Stimulated activated naive CD8-positive, alpha-beta T cell treated with anti-CD3 and anti-CD28 coated beads, Interleukin-15, amount 100 ng/mL, for 72 hours (primary cell): Measurements from ENCODE around the gene NCBP2.

Source experiments
- ATAC-seq: fragments of 150-1000 bp; cut with Tn5 transposase; 2 replicates; pipeline ENCODE4 v1.10.0; 2021; ENCODE audit warnings: mild to moderate bottlenecking, moderate library complexity
- DNase-seq, 2 donors: peaks; one replicate each; pipeline ENCODE4 v3.0.0; 2021 to 2022
- H3K27ac Mint-ChIP-seq, 2 donors: one replicate each; pipeline ENCODE4 v1.8.0; 2022; ENCODE audit warnings: mild to moderate bottlenecking in 2 of 2, mixed read lengths in 2 of 2, moderate library complexity in 2 of 2
- H3K27me3 Mint-ChIP-seq: one replicate; pipeline ENCODE4 v1.8.0; 2022; ENCODE audit warnings: mixed read lengths
- H3K4me1 Mint-ChIP-seq: one replicate; pipeline ENCODE4 v1.8.0; 2022; ENCODE audit warnings: mild to moderate bottlenecking, mixed read lengths
- H3K4me3 Mint-ChIP-seq, 2 donors: one replicate each; pipeline ENCODE4 v1.8.0; 2022; ENCODE audit warnings: mild to moderate bottlenecking in 2 of 2, mixed read lengths in 2 of 2, moderate library complexity in 1 of 2
- H3K9me3 Mint-ChIP-seq, 2 donors: one replicate each; pipeline ENCODE4 v1.8.0; 2022; ENCODE audit warnings: mixed read lengths in 2 of 2

The NCBP2 gene

GRCh38 chr3:196942226-196942914 is at the start of gene NCBP2:
TSS of gene NCBP2 (minus strand) at chr3:196942528. CDS start at chr3:196942503, 25 bp downstream.
- DNase-seq (peak; percentile 100), ATAC-seq (peak; percentile 95)
- Mint-ChIP-seq H3K27me3 (no peaks in the 10 kb centered on the region), H3K27ac (peak within 1 kb of the TSS; percentile 98), H3K9me3 (no peaks in the 10 kb centered on the region), H3K4me3 (peak within 1 kb of the TSS; percentile 91 to 98), H3K4me1 (peaks cover 68% of the 10 kb centered on the region)

- no peaks in the 10 kb centered on the region for H3K9me3 Mint-ChIP-seq
- H3K27me3 Mint-ChIP-seq = peaks cover under 1% of the 10 kb centered on the region
- no peak overlapping the region for H3K27ac Mint-ChIP-seq
- ATAC-seq (no peak), DNase-seq (no peak)
- no peaks in the 10 kb centered on the region for H3K4me1 Mint-ChIP-seq
- H3K4me3 Mint-ChIP-seq = no peak overlapping the region
Measured at GRCh38 chr3:196991581-196992460, 49.5 kb upstream of the NCBP2 start.

- ATAC-seq (no peak), DNase-seq (no peak)
- Mint-ChIP-seq H3K9me3 (no peaks in the 10 kb centered on the region), H3K4me3 (no peak overlapping the region), H3K4me1 (no peaks in the 10 kb centered on the region), H3K27me3 (peaks cover 5% of the 10 kb centered on the region), H3K27ac (no peak overlapping the region)
Measured at GRCh38 chr3:196990601-196991007, 48.3 kb upstream of the NCBP2 start.

GRCh38 chr3:196989721-196990262 is 47.5 kb upstream of the NCBP2 start:
- no peaks in the 10 kb centered on the region for H3K4me1 Mint-ChIP-seq
- H3K9me3 Mint-ChIP-seq = peaks cover 0 to 2% of the 10 kb centered on the region in 2 donors
- no peak overlapping the region for H3K4me3 Mint-ChIP-seq
- ATAC-seq (no peak), DNase-seq (no peak)
- no peak overlapping the region for H3K27ac Mint-ChIP-seq
- H3K27me3 Mint-ChIP-seq = peaks cover 10% of the 10 kb centered on the region

GRCh38 chr3:196988241-196989029 is 46.1 kb upstream of the NCBP2 start:
- Mint-ChIP-seq H3K9me3 (peaks cover 1 to 14% of the 10 kb centered on the region in 2 donors), H3K27me3 (peaks cover 18% of the 10 kb centered on the region), H3K27ac (no peak overlapping the region), H3K4me1 (no peaks in the 10 kb centered on the region), H3K4me3 (no peak overlapping the region)
- DNase-seq (no peak), ATAC-seq (no peak)

- Mint-ChIP-seq H3K27me3 (peaks cover 18% of the 10 kb centered on the region), H3K4me3 (no peak overlapping the region), H3K4me1 (no peaks in the 10 kb centered on the region), H3K27ac (no peak overlapping the region), H3K9me3 (peaks cover 6 to 19% of the 10 kb centered on the region in 2 donors)
- ATAC-seq = no peak
- DNase-seq = no peak
Measured at GRCh38 chr3:196987022-196987421, 44.7 kb upstream of the NCBP2 start.

- H3K4me1 Mint-ChIP-seq = no peaks in the 10 kb centered on the region
- ATAC-seq (no peak), DNase-seq (no peak)
- peaks cover 11 to 25% of the 10 kb centered on the region in 2 donors for H3K9me3 Mint-ChIP-seq
- no peak overlapping the region for H3K4me3 Mint-ChIP-seq
- H3K27ac Mint-ChIP-seq = no peak overlapping the region
- peaks cover 18% of the 10 kb centered on the region for H3K27me3 Mint-ChIP-seq
Measured at GRCh38 chr3:196985954-196986885, 43.9 kb upstream of the NCBP2 start.

GRCh38 chr3:196985298-196985697 is 43.0 kb upstream of the NCBP2 start:
- ATAC-seq (no peak), DNase-seq (no peak)
- H3K4me1 Mint-ChIP-seq = no peaks in the 10 kb centered on the region
- H3K27me3 Mint-ChIP-seq = peaks cover 18% of the 10 kb centered on the region
- no peak overlapping the region for H3K4me3 Mint-ChIP-seq
- no peak overlapping the region for H3K27ac Mint-ChIP-seq
- H3K9me3 Mint-ChIP-seq = peaks cover 11 to 26% of the 10 kb centered on the region in 2 donors

GRCh38 chr3:196983186-196983585 is 40.9 kb upstream of the NCBP2 start:
- ATAC-seq = no peak
- no peak overlapping the region for H3K4me3 Mint-ChIP-seq
- peaks cover 6% of the 10 kb centered on the region for H3K4me1 Mint-ChIP-seq
- DNase-seq = no peak
- H3K27me3 Mint-ChIP-seq = peaks cover 28% of the 10 kb centered on the region
- no peak overlapping the region for H3K27ac Mint-ChIP-seq
- H3K9me3 Mint-ChIP-seq = peaks cover 11 to 26% of the 10 kb centered on the region in 2 donors

GRCh38 chr3:196981657-196982056 is 39.3 kb upstream of the NCBP2 start:
- Mint-ChIP-seq H3K4me1 (peaks cover 6% of the 10 kb centered on the region), H3K9me3 (peaks cover 11 to 26% of the 10 kb centered on the region in 2 donors), H3K27me3 (peaks cover 28% of the 10 kb centered on the region), H3K4me3 (no peak overlapping the region), H3K27ac (peak overlapping the region in 1 of 2 donors; percentile 12)
- DNase-seq = no peak
- no peak for ATAC-seq

- Mint-ChIP-seq H3K4me3 (no peak overlapping the region), H3K27me3 (peaks cover 27% of the 10 kb centered on the region), H3K9me3 (peaks cover 11 to 22% of the 10 kb centered on the region in 2 donors), H3K27ac (no peak overlapping the region), H3K4me1 (peaks cover 6% of the 10 kb centered on the region)
- no peak for DNase-seq
- ATAC-seq = no peak
Measured at GRCh38 chr3:196979545-196979944, 37.2 kb upstream of the NCBP2 start.

GRCh38 chr3:196976941-196977340 is 34.6 kb upstream of the NCBP2 start:
- Mint-ChIP-seq H3K27ac (peak overlapping the region in 1 of 2 donors; percentile 20), H3K4me3 (no peak overlapping the region), H3K27me3 (peaks cover 25% of the 10 kb centered on the region), H3K9me3 (peaks cover 5 to 7% of the 10 kb centered on the region in 2 donors), H3K4me1 (peaks cover 6% of the 10 kb centered on the region)
- ATAC-seq (no peak), DNase-seq (no peak)

- Mint-ChIP-seq H3K4me3 (no peak overlapping the region), H3K27ac (peak overlapping the region in 1 of 2 donors; percentile 13)
- no peak for DNase-seq
Measured at GRCh38 chr3:196975349-196975748, 33.0 kb upstream of the NCBP2 start.

GRCh38 chr3:196974661-196975060 is 32.3 kb upstream of the NCBP2 start:
- Mint-ChIP-seq H3K9me3 (no peaks in the 10 kb centered on the region), H3K4me1 (peaks cover 14% of the 10 kb centered on the region), H3K27ac (no peak overlapping the region), H3K4me3 (no peak overlapping the region), H3K27me3 (peaks cover 43% of the 10 kb centered on the region)
- ATAC-seq (no peak), DNase-seq (no peak)

More at GRCh38 chr3:196975349-196975748, 33.0 kb upstream of the NCBP2 start:
- ATAC-seq = no peak
- peaks cover 38% of the 10 kb centered on the region for H3K27me3 Mint-ChIP-seq
- H3K4me1 Mint-ChIP-seq = peaks cover 9% of the 10 kb centered on the region
- H3K9me3 Mint-ChIP-seq = no peaks in the 10 kb centered on the region
